ENCODE results near the gene ALOX15B.

DNA sequence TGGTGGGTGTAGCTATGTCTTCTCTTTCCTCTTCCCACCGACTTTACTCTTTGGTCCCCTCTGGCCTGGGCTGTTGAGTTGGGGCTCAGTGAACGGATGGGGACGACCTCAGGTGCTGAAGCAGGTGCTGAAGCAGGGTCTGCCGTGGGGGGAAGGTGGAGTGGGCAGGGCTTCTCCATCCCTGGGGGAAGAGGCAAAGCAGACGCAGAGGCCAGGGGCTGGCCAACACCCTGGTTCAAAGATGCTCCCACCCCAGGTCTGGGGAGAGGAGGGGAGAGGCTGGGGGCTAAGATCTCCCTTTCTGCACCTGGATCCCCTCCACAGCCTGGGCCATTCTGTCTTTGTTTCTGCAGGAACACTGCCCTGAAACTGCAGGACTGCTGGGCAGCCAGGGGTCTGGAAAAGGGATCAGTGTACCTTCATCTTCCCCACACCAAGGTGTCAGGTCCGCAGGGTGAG lies 25.7 kb downstream of the ALOX15B start:
- TF ChIP-seq, protein P1, sequence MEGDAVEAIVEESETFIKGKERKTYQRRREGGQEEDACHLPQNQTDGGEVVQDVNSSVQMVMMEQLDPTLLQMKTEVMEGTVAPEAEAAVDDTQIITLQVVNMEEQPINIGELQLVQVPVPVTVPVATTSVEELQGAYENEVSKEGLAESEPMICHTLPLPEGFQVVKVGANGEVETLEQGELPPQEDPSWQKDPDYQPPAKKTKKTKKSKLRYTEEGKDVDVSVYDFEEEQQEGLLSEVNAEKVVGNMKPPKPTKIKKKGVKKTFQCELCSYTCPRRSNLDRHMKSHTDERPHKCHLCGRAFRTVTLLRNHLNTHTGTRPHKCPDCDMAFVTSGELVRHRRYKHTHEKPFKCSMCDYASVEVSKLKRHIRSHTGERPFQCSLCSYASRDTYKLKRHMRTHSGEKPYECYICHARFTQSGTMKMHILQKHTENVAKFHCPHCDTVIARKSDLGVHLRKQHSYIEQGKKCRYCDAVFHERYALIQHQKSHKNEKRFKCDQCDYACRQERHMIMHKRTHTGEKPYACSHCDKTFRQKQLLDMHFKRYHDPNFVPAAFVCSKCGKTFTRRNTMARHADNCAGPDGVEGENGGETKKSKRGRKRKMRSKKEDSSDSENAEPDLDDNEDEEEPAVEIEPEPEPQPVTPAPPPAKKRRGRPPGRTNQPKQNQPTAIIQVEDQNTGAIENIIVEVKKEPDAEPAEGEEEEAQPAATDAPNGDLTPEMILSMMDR (conservative IDR thresholded peaks at IDR 0.05 in 1 of 2, IDR thresholded peaks at IDR 0.05 in 1 of 2; ENCODE audit: extremely low read depth in 1 of 2, insufficient read depth in 1 of 2, low read depth in 1 of 2, low read length in 2 of 2): no peak
- no peak for TF ChIP-seq EZH2 (IDR thresholded peaks at IDR 0.05; ENCODE audit: borderline replicate concordance, low read length)
